ENCODE results near the gene PLXNA1.

Gene PLXNA1

DNA sequence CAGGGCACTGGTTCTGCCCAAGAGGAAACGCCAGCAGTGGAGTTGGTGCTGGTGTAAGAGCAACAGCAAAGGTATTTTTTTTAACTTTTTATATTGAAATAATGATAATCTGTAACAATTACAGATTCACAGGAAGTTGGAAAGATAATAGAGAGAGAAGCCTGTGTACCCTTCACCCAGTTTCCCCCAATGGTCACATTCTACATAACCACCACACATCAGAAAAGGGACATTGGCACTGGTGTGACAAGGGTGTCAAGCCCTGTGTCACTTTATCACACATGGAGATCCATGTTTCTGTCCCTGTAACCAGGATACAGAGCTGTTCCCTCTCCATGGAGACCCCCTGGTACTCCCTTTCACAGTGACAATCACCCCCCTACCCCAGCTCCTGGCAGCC is 9.1 kb upstream of the PLXNA1 start:
- TF ChIP-seq CTCF (IDR thresholded peaks at IDR 0.05; ENCODE audit: insufficient read depth, low read length, missing control alignments) = no peak
- CTCF ChIA-PET = interaction anchor here (5.6 to 10.3 kb wide), 2 partner anchors 9 to 222 kb away, joined by 20 to 116 read pairs; partner anchors contain the start of gene PLXNA1
- POLR2A ChIA-PET = no interaction called here
- no peak overlapping the region for H3K4me3 ChIP-seq (ENCODE audit: low read depth, low read length)
- no peak for DNase-seq (ENCODE audit: low read depth, low spot score)

DNA sequence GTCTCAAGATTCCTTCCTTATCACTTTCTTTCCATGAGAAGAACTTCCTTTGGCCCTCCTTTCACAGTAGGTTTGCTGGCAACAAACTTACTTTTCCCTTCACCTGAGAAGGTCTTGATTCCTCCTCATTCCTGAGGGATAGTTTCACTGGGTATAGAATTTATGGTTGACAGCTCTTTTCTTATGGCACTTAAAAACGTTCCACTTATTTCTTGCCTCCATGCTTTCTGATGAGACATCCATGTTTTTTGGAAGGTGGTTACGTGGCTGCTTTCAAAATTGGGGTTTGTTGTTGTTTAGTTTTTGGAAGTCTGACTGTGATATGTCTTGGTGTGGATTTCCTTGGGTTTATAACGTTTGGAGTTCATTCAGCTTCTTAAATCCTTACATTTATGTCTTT is 8.2 kb upstream of the PLXNA1 start:
- DNase-seq (ENCODE audit: low read depth, low spot score) = no peak
- no peak for TF ChIP-seq CTCF (IDR thresholded peaks at IDR 0.05; ENCODE audit: insufficient read depth, low read length, missing control alignments)
- POLR2A ChIA-PET = no interaction called here
- H3K4me3 ChIP-seq (ENCODE audit: low read depth, low read length) = no peak overlapping the region
- CTCF ChIA-PET = interaction anchor here (5.6 to 10.3 kb wide), 2 partner anchors 8 to 223 kb away, joined by 20 to 116 read pairs; partner anchors contain the start of gene PLXNA1

GRCh38 chr3:126976906-126977305 is 6.0 kb upstream of the PLXNA1 start:
- CTCF ChIA-PET = interaction anchor here (1.2 to 1.3 kb wide), 2 partner anchors 22 to 225 kb away, joined by 3 to 5 read pairs; no protein-coding TSS in a partner anchor

DNA sequence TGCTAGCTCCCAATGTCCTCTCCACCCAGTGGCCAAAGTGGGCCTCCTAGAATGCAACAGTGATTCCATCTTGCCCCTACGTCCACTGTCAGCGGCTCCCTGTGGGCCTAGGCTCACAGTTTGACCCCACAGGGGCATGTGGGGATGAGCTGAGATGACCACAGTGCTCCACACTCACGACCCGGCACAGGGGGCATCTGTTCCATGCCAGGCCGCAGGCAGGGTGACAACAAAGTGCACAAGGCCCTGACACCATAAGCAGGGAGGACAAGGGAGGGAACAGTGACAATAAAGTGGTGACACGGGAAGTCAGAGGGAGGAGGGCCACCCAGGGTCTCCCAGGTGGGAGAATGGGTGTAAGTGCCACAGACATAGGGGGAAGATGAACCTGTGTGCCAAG is 5.1 kb upstream of the PLXNA1 start:
- POLR2A ChIA-PET = no interaction called here
- TF ChIP-seq CTCF (IDR thresholded peaks at IDR 0.05; ENCODE audit: insufficient read depth, low read length, missing control alignments) = no peak
- CTCF ChIA-PET = interaction anchor here (0.7 to 1.3 kb wide), 2 partner anchors 12 to 226 kb away, joined by 3 to 5 read pairs; no protein-coding TSS in a partner anchor
- H3K4me3 ChIP-seq (ENCODE audit: low read depth, low read length) = no peak overlapping the region
- DNase-seq (ENCODE audit: low read depth, low spot score) = no peak

More at GRCh38 chr3:126976906-126977305, 6.0 kb upstream of the PLXNA1 start:
- DNase-seq (ENCODE audit: low read depth, low spot score) = no peak
- no peak for TF ChIP-seq CTCF (IDR thresholded peaks at IDR 0.05; ENCODE audit: insufficient read depth, low read length, missing control alignments)
- POLR2A ChIA-PET = no interaction called here
- H3K4me3 ChIP-seq (ENCODE audit: low read depth, low read length) = no peak overlapping the region

DNA sequence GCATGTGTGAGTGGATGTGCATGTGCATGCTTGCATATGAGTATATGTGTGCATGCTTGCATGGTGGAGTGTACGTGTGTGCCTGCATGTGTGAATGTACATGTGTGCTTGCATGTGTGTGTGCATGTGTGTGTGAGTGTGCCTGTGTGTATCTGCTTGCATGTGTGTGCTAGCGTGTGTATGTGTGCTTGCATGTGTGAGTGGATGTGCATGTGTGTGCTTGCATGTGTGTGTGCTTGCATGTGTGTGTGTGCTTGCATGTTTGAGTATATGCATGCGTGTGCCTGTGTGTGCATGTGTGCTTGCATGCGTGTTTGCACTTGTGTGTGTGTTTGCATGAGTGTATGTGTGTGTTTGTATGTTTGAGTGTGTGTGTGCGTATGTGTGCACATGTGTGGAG is 4.6 kb upstream of the PLXNA1 start:
- ChIA-PET POLR2A (no interaction called here), CTCF (interaction anchor here (1.0 to 8.5 kb wide), 5 partner anchors 9 to 226 kb away, joined by 4 to 211 read pairs (median 5); no protein-coding TSS in a partner anchor)
- DNase-seq (ENCODE audit: low read depth, low spot score) = no peak
- H3K4me3 ChIP-seq (ENCODE audit: low read depth, low read length) = no peak overlapping the region
- no peak for TF ChIP-seq CTCF (IDR thresholded peaks at IDR 0.05; ENCODE audit: insufficient read depth, low read length, missing control alignments)

DNA sequence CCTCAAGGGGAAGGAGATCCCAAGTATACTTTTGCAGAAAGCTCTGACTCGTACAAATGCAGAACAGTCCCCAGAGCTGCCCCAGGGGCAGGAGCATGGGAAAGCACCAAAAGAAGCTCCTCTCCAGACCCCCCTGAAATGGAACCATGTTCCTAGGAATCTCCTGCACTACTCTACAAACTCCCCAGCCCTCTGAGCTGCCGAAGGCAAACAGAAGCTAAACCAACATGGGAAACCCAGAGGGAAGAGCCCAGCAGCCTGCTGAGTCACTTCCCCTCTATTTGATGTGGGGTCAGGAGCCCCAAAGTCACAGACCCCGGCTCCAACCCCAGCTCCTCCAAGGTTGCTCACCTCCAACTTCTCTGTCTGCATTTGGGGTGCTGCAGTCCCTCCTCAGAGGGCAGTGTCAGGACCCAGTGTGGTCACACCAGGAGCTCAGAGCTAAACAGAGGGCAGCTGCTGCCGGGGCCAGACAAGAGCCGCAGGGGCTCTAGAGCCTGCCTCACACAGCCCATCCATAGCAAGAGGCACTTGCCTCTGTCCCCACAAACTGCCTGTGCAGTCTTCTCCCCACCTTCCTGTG is 3.8 kb upstream of the PLXNA1 start:
- H3K4me3 ChIP-seq (ENCODE audit: low read depth, low read length) = no peak overlapping the region
- no peak for TF ChIP-seq CTCF (IDR thresholded peaks at IDR 0.05; ENCODE audit: insufficient read depth, low read length, missing control alignments)
- CTCF ChIA-PET = interaction anchor here (1.0 to 8.5 kb wide), 5 partner anchors 9 to 477 kb away, joined by 3 to 211 read pairs (median 5); no protein-coding TSS in a partner anchor
- no peak for DNase-seq (ENCODE audit: low read depth, low spot score)
- POLR2A ChIA-PET = no interaction called here
